Body of pancreas (tissue), 4 donors: ENCODE data around the gene NEXN.
A peak's percentile ranks its signal among the peaks of the same experiment; 100 is the strongest.

Experiments used
- CTCF ChIP-seq, 7 experiments: fragments of 450-650 bp in 4 of 7; fragments of 200-600 bp in 3 of 7; sonication (generic) in 3 of 7; IDR thresholded peaks; one replicate each; pipeline ENCODE4 v1.5.1; 2016 to 2019; ENCODE audit warnings: antibody characterized with exemption in 7 of 7
- POLR2A ChIP-seq, 3 donors: fragments of 450-650 bp; IDR thresholded peaks; one replicate each; pipeline ENCODE4 v1.6.1; 2016; ENCODE audit warnings: antibody characterized with exemption in 3 of 3, mild to moderate bottlenecking in 2 of 3

DNA sequence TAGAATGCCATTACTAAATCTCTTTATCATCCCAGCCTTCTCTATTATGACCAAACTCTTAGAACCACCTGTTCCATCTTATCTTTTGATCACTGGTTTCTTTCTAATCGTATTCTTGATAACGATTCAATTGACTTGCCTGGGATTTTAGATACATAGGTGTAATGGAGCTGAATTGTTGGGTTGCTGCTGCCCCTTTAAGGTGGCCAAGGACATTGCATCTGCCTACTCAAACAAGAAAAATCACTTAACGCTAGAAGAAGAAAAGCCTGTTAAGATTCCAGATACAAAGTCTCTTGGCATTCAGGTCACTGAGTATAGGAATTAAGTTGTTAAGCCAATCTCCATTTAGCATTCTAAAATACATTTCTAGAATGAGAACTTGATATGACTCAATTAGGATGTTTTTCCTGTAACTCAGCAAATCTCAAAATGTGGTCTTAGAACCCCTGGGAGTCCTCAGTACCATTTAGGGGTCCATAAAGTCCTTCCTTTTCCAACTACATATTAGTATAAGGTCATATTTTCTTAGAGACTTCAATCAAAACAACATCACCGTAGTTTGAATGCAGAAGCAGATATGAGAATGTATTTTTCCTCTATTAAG lies 12.4 kb downstream of the NEXN start:
- peak; percentile 37 to 77 (median 61) for TF ChIP-seq CTCF (IDR thresholded peaks at IDR 0.05)
- no peak for TF ChIP-seq POLR2A (IDR thresholded peaks at IDR 0.05)
